ENCODE measurements around the gene ARHGEF3.

The ARHGEF3 gene

GRCh38 chr3:56801662-56802377, at the start of gene ARHGEF3:
TSS of gene ARHGEF3 (minus strand) at chr3:56801949. CDS start at chr3:56801798, 151 bp downstream.
- DNase-seq = peak; percentile 86

- no peak for DNase-seq
These were observed 47.9 kb upstream of the ARHGEF3 start for GRCh38 chr3:56849698-56850097.

- DNase-seq = no peak
These were observed 43.8 kb upstream of the ARHGEF3 start for GRCh38 chr3:56845505-56845904.

- DNase-seq = no peak
These were observed 42.8 kb upstream of the ARHGEF3 start for GRCh38 chr3:56844536-56844935.

- peak; percentile 18 for DNase-seq
These were observed 38.3 kb upstream of the ARHGEF3 start for GRCh38 chr3:56839784-56840715.

- DNase-seq = peak; percentile 8
These were observed 36.7 kb upstream of the ARHGEF3 start for GRCh38 chr3:56838448-56838847.

- DNase-seq = peak; percentile 24
These were observed 35.6 kb upstream of the ARHGEF3 start for GRCh38 chr3:56837196-56837955.

- DNase-seq = no peak
These were observed 34.8 kb upstream of the ARHGEF3 start for GRCh38 chr3:56836276-56837163.

- DNase-seq = no peak
These were observed 34.0 kb upstream of the ARHGEF3 start for GRCh38 chr3:56835650-56836227.

- DNase-seq = no peak
These were observed 31.8 kb upstream of the ARHGEF3 start for GRCh38 chr3:56833536-56833935.

- DNase-seq = no peak
These were observed 31.3 kb upstream of the ARHGEF3 start for GRCh38 chr3:56833022-56833421.

- DNase-seq = no peak
These were observed 29.8 kb upstream of the ARHGEF3 start for GRCh38 chr3:56831572-56831971.

- no peak for DNase-seq
These were observed 29.1 kb upstream of the ARHGEF3 start for GRCh38 chr3:56830884-56831283.

- no peak for DNase-seq
These were observed 27.8 kb upstream of the ARHGEF3 start for GRCh38 chr3:56829533-56829932.

- no peak for DNase-seq
These were observed 25.3 kb upstream of the ARHGEF3 start for GRCh38 chr3:56826831-56827722.

- peak; percentile 38 for DNase-seq
These were observed 24.1 kb upstream of the ARHGEF3 start for GRCh38 chr3:56825567-56826438.

GRCh38 chr3:56823984-56824703, 22.4 kb upstream of the ARHGEF3 start:
- peak; percentile 16 for DNase-seq

GRCh38 chr3:56823421-56823926, 21.7 kb upstream of the ARHGEF3 start:
- peak; percentile 71 for DNase-seq

- DNase-seq = peak; percentile 46
These were observed 20.8 kb upstream of the ARHGEF3 start for GRCh38 chr3:56822501-56822900.

Measured in NCI-H69 (cell line).